ENCODE results near the gene MTF2. TPM values are rescaled to one million over a fixed set of nuclear protein-coding genes. Genes with fewer than 3 reads are reported as not detected.
A peak's percentile ranks its signal among the peaks of the same experiment; 100 is the strongest.

Gene MTF2
- total and polyA plus RNA-seq, 2 experiments from 2014 or later: 82.1 to 133 TPM

DNA sequence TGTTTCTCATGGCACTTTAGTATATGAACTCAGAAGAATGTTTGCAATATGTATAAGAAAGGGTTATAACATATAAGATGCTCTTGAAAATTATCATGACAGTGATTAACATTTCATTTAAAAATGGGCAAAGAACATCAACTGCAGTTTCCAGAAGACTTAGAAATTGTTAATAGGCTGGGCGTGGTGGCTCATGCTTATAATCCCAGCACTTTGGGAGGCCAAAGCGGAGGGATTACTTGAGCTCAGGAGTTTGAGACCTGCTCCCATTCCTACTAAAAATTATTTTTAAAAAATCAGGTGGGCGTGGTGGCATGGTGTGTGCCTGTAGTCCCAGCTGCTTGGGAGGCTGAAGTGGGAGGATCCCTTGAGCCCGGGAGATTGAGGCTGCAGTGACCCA, 23.1 kb downstream of the MTF2 start:
- no peaks in the 10 kb centered on the region for H3K36me3 ChIP-seq (ENCODE audit: insufficient read depth)
- H3K27me3 Mint-ChIP-seq (ENCODE audit: insufficient read depth, low read depth, poor library complexity): peaks cover 4% of the 10 kb centered on the region
- H3K27me3 ChIP-seq (ENCODE audit: insufficient read depth): no peaks in the 10 kb centered on the region
- DNase-seq (ENCODE audit: low spot score) (no peak), ATAC-seq (no peak)
- TF ChIP-seq, protein P1, sequence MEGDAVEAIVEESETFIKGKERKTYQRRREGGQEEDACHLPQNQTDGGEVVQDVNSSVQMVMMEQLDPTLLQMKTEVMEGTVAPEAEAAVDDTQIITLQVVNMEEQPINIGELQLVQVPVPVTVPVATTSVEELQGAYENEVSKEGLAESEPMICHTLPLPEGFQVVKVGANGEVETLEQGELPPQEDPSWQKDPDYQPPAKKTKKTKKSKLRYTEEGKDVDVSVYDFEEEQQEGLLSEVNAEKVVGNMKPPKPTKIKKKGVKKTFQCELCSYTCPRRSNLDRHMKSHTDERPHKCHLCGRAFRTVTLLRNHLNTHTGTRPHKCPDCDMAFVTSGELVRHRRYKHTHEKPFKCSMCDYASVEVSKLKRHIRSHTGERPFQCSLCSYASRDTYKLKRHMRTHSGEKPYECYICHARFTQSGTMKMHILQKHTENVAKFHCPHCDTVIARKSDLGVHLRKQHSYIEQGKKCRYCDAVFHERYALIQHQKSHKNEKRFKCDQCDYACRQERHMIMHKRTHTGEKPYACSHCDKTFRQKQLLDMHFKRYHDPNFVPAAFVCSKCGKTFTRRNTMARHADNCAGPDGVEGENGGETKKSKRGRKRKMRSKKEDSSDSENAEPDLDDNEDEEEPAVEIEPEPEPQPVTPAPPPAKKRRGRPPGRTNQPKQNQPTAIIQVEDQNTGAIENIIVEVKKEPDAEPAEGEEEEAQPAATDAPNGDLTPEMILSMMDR (conservative IDR thresholded peaks at IDR 0.05; ENCODE audit: low read depth in 2 of 2): no peak
- TF ChIP-seq, protein P2, sequence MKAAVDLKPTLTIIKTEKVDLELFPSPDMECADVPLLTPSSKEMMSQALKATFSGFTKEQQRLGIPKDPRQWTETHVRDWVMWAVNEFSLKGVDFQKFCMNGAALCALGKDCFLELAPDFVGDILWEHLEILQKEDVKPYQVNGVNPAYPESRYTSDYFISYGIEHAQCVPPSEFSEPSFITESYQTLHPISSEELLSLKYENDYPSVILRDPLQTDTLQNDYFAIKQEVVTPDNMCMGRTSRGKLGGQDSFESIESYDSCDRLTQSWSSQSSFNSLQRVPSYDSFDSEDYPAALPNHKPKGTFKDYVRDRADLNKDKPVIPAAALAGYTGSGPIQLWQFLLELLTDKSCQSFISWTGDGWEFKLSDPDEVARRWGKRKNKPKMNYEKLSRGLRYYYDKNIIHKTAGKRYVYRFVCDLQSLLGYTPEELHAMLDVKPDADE (IDR thresholded peaks at IDR 0.05): no peak
- TF ChIP-seq JUNB (IDR thresholded peaks at IDR 0.05; ENCODE audit: unreplicated experiment) (no peak), EZH2phosphoT487 (IDR thresholded peaks at IDR 0.05; ENCODE audit: unreplicated experiment) (no peak), POLR2AphosphoS5 (IDR thresholded peaks at IDR 0.05; ENCODE audit: low read depth) (no peak), EZH2 (IDR thresholded peaks at IDR 0.05; ENCODE audit: low read depth, unreplicated experiment) (no peak), ZNF331 (CRISPR knock-in tag; IDR thresholded peaks at IDR 0.05; ENCODE audit: low read depth) (no peak), NANOG (IDR thresholded peaks at IDR 0.05; ENCODE audit: borderline replicate concordance) (no peak), STAT1 (IDR thresholded peaks at IDR 0.05; ENCODE audit: unreplicated experiment) (no peak), CREB1 (CRISPR knock-in tag; IDR thresholded peaks at IDR 0.05; ENCODE audit: low read depth) (no peak)
- no peaks in the 10 kb centered on the region for H3K9me2 ChIP-seq (ENCODE audit: insufficient read depth)
- H3K27ac Mint-ChIP-seq: 0 out of 2 replicates have a peak overlapping the region, but pooled peaks have one; percentile 75
- no peak overlapping the region for H2AFZ ChIP-seq
- no peaks in the 10 kb centered on the region for H3F3A ChIP-seq (replicated peaks; ENCODE audit: low read depth)
- peaks cover 3% of the 10 kb centered on the region; the same call in 1 of the 3 replicates for H3K9me3 Mint-ChIP-seq
- H3K4me3 ChIP-seq: no peak overlapping the region
- H3K4me2 ChIP-seq: no peak overlapping the region
- peaks cover 82% of the 10 kb centered on the region for H4K20me1 ChIP-seq (replicated peaks; ENCODE audit: insufficient read depth)
- H3K4me1 ChIP-seq (ENCODE audit: insufficient read depth): peaks cover 27% of the 10 kb centered on the region
- H3K79me2 ChIP-seq (replicated peaks; ENCODE audit: insufficient read depth): peaks cover 100% of the 10 kb centered on the region
- no peak overlapping the region for H3K4me3 Mint-ChIP-seq
- peaks cover 38% of the 10 kb centered on the region for H3K36me3 Mint-ChIP-seq (ENCODE audit: low read depth)
- peaks cover 44% of the 10 kb centered on the region for H3K4me1 Mint-ChIP-seq
- peak overlapping the region; percentile 8; the same call in 1 of the 2 replicates for H3K27ac ChIP-seq (ENCODE audit: low read depth)

DNA sequence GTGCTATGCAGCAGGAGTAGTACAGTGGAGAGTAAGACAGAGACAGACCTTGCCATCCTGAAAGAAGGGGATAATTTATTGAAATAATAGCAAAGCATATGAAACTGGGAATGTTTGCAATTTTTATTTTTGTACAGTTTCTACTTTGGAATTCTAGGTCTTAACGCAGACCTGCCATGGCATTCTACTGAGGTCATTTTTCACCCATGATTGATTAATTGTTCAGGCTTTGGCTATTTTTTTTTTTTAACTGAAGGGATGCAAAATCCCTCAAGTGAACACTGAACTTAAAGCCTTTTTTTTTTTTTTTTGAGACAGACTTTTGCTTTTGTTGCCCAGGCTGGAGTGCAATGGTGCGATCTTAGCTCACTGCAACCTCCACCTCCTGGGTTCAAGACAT, 27.1 kb downstream of the MTF2 start:
- H2AFZ ChIP-seq: no peak overlapping the region
- H3K27me3 Mint-ChIP-seq (ENCODE audit: insufficient read depth, low read depth, poor library complexity): peaks cover 2% of the 10 kb centered on the region
- H3K27ac Mint-ChIP-seq: no peak overlapping the region
- TF ChIP-seq POLR2AphosphoS5 (IDR thresholded peaks at IDR 0.05; ENCODE audit: low read depth) (no peak), ZNF331 (CRISPR knock-in tag; IDR thresholded peaks at IDR 0.05; ENCODE audit: low read depth) (no peak), EZH2phosphoT487 (IDR thresholded peaks at IDR 0.05; ENCODE audit: unreplicated experiment) (no peak), STAT1 (IDR thresholded peaks at IDR 0.05; ENCODE audit: unreplicated experiment) (no peak), NANOG (IDR thresholded peaks at IDR 0.05; ENCODE audit: borderline replicate concordance) (no peak), JUNB (IDR thresholded peaks at IDR 0.05; ENCODE audit: unreplicated experiment) (no peak), ZNF114 (CRISPR knock-in tag; IDR thresholded peaks at IDR 0.05) (no peak)
- TF ChIP-seq, protein P3, sequence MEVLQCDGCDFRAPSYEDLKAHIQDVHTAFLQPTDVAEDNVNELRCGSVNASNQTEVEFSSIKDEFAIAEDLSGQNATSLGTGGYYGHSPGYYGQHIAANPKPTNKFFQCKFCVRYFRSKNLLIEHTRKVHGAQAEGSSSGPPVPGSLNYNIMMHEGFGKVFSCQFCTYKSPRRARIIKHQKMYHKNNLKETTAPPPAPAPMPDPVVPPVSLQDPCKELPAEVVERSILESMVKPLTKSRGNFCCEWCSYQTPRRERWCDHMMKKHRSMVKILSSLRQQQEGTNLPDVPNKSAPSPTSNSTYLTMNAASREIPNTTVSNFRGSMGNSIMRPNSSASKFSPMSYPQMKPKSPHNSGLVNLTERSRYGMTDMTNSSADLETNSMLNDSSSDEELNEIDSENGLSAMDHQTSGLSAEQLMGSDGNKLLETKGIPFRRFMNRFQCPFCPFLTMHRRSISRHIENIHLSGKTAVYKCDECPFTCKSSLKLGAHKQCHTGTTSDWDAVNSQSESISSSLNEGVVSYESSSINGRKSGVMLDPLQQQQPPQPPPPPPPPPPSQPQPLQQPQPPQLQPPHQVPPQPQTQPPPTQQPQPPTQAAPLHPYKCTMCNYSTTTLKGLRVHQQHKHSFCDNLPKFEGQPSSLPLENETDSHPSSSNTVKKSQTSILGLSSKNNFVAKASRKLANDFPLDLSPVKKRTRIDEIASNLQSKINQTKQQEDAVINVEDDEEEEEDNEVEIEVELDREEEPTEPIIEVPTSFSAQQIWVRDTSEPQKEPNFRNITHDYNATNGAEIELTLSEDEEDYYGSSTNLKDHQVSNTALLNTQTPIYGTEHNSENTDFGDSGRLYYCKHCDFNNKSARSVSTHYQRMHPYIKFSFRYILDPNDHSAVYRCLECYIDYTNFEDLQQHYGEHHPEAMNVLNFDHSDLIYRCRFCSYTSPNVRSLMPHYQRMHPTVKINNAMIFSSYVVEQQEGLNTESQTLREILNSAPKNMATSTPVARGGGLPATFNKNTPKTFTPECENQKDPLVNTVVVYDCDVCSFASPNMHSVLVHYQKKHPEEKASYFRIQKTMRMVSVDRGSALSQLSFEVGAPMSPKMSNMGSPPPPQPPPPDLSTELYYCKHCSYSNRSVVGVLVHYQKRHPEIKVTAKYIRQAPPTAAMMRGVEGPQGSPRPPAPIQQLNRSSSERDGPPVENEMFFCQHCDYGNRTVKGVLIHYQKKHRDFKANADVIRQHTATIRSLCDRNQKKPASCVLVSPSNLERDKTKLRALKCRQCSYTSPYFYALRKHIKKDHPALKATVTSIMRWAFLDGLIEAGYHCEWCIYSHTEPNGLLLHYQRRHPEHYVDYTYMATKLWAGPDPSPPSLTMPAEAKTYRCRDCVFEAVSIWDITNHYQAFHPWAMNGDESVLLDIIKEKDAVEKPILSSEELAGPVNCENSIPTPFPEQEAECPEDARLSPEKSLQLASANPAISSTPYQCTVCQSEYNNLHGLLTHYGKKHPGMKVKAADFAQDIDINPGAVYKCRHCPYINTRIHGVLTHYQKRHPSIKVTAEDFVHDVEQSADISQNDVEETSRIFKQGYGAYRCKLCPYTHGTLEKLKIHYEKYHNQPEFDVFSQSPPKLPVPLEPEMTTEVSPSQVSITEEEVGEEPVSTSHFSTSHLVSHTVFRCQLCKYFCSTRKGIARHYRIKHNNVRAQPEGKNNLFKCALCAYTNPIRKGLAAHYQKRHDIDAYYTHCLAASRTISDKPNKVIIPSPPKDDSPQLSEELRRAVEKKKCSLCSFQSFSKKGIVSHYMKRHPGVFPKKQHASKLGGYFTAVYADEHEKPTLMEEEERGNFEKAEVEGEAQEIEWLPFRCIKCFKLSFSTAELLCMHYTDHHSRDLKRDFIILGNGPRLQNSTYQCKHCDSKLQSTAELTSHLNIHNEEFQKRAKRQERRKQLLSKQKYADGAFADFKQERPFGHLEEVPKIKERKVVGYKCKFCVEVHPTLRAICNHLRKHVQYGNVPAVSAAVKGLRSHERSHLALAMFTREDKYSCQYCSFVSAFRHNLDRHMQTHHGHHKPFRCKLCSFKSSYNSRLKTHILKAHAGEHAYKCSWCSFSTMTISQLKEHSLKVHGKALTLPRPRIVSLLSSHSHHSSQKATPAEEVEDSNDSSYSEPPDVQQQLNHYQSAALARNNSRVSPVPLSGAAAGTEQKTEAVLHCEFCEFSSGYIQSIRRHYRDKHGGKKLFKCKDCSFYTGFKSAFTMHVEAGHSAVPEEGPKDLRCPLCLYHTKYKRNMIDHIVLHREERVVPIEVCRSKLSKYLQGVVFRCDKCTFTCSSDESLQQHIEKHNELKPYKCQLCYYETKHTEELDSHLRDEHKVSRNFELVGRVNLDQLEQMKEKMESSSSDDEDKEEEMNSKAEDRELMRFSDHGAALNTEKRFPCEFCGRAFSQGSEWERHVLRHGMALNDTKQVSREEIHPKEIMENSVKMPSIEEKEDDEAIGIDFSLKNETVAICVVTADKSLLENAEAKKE (CRISPR knock-in tag; IDR thresholded peaks at IDR 0.05): no peak

More for the DNA sequence above, 27.1 kb downstream of the MTF2 start:
- no peaks in the 10 kb centered on the region for H3K9me2 ChIP-seq (ENCODE audit: insufficient read depth)
- H3K4me1 ChIP-seq (ENCODE audit: insufficient read depth): peaks cover 20% of the 10 kb centered on the region
- no peak overlapping the region for H3K27ac ChIP-seq (ENCODE audit: low read depth)
- no peak for DNase-seq (ENCODE audit: low spot score)
- Mint-ChIP-seq H3K4me1 (peaks cover 34% of the 10 kb centered on the region), H3K4me3 (no peak overlapping the region), H3K36me3 (ENCODE audit: low read depth) (peaks cover 63% of the 10 kb centered on the region), H3K9me3 (peaks cover 6% of the 10 kb centered on the region; the same call in 2 of the 3 replicates)
- no peak overlapping the region for H3K4me2 ChIP-seq
- no peak overlapping the region for H3K4me3 ChIP-seq
- no peaks in the 10 kb centered on the region for H3K27me3 ChIP-seq (ENCODE audit: insufficient read depth)
- H4K20me1 ChIP-seq (replicated peaks; ENCODE audit: insufficient read depth): peaks cover 70% of the 10 kb centered on the region
- peaks cover 100% of the 10 kb centered on the region for H3K79me2 ChIP-seq (replicated peaks; ENCODE audit: insufficient read depth)
- ATAC-seq: no peak
- no peaks in the 10 kb centered on the region for H3K36me3 ChIP-seq (ENCODE audit: insufficient read depth)
- no peaks in the 10 kb centered on the region for H3F3A ChIP-seq (replicated peaks; ENCODE audit: low read depth)
